PC-9 (cell line): ENCODE measurements around the gene PSMA5.

Experiments used
- EZH2 ChIP-seq: fragments of 200-600 bp; sonication (generic); IDR thresholded peaks from 2 replicates; pipeline ENCODE4 v1.8.0; 2017; ENCODE audit warnings: antibody characterized with exemption, low read depth
- TF ChIP-seq, protein P1 (sequence below): fragments of 200-600 bp; sonication (generic); conservative IDR thresholded peaks from 2 replicates; pipeline ENCODE4 v1.6.1; 2017; ENCODE audit warnings: mixed run types, antibody characterized with exemption, mild to moderate bottlenecking, moderate library complexity

DNA sequence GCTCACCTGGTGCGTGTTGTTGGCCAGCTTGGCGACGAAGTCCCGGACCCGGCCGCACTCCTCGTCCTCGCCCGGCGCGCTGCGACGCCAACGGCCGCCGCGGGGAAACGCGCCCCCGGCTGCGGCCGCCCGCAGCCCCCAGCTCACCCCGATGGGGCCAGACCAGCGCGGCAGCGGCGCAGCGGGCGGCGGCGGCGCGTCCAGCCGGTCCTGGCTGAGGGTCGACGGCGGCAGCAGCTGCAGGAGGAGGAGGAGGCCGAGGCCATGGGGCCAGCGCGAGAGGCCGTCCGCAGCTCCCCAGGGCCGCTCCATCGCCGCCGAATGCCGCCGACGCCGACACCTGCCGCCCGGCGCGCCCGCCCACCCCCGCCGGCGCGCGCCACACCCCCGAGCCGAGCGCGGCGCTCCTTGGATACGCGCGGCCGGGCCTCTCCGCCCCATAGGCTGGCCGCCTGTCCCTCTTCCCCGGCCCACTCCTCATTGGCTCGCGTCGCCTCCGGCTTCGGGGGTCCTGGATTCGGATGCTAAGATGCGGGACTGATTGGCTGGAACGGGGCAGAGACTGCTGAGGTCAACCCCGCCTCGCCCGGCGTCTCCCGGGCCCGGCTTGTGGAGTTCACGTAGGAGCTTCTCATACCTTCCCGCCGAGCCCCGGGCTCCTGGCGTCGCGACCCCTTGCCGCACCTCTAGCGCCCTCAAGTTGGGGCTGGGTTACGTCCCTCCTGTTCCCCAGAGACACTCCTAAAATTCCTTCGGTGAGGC, 28.5 kb downstream of the PSMA5 start, which contains the start of gene SORT1:
- TF ChIP-seq, protein P1, sequence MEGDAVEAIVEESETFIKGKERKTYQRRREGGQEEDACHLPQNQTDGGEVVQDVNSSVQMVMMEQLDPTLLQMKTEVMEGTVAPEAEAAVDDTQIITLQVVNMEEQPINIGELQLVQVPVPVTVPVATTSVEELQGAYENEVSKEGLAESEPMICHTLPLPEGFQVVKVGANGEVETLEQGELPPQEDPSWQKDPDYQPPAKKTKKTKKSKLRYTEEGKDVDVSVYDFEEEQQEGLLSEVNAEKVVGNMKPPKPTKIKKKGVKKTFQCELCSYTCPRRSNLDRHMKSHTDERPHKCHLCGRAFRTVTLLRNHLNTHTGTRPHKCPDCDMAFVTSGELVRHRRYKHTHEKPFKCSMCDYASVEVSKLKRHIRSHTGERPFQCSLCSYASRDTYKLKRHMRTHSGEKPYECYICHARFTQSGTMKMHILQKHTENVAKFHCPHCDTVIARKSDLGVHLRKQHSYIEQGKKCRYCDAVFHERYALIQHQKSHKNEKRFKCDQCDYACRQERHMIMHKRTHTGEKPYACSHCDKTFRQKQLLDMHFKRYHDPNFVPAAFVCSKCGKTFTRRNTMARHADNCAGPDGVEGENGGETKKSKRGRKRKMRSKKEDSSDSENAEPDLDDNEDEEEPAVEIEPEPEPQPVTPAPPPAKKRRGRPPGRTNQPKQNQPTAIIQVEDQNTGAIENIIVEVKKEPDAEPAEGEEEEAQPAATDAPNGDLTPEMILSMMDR = peak; percentile 27; the same call in 1 of the 2 replicates
- TF ChIP-seq EZH2 = no peak
